ENCODE measurements around the gene MARCHF10.

DNA sequence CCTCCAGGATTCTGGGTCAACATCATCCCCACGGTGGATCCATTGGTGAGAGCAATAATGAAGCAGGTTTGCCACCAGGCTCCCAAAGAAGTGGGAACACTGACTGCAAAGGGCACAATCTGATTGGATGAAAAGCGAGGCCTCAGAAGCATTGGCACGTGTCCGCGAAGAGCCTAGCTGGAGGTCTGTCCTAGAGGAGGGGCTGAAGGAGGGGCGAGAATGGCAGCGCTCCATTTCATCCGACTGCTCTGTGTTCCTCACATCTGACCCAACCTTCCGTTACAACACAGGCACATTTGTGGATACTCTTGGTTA lies 100.7 kb downstream of the MARCHF10 start:
- TF ChIP-seq, protein P1, sequence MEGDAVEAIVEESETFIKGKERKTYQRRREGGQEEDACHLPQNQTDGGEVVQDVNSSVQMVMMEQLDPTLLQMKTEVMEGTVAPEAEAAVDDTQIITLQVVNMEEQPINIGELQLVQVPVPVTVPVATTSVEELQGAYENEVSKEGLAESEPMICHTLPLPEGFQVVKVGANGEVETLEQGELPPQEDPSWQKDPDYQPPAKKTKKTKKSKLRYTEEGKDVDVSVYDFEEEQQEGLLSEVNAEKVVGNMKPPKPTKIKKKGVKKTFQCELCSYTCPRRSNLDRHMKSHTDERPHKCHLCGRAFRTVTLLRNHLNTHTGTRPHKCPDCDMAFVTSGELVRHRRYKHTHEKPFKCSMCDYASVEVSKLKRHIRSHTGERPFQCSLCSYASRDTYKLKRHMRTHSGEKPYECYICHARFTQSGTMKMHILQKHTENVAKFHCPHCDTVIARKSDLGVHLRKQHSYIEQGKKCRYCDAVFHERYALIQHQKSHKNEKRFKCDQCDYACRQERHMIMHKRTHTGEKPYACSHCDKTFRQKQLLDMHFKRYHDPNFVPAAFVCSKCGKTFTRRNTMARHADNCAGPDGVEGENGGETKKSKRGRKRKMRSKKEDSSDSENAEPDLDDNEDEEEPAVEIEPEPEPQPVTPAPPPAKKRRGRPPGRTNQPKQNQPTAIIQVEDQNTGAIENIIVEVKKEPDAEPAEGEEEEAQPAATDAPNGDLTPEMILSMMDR (IDR thresholded peaks at IDR 0.05), result no peak
- no peak for TF ChIP-seq POLR2A (IDR thresholded peaks at IDR 0.05)
